ENCODE data around the gene AURKA. TPM values are rescaled to one million over a fixed set of nuclear protein-coding genes. Genes with fewer than 3 reads are reported as not detected.
A peak's percentile ranks its signal among the peaks of the same experiment; 100 is the strongest.

Gene AURKA
- total and polyA plus RNA-seq, 9 of the 15 experiments (the other 6 are each of a cell fraction or from before 2014, with no cell fraction given), result 72.7 to 162 (median 113) TPM

- TF ChIP-seq ARID3A (IDR thresholded peaks at IDR 0.05; ENCODE audit: borderline replicate concordance, low read depth, low read length), result no peak; the same call in 1 of the 2 replicates
- TF ChIP-seq ELK3 (CRISPR knock-in tag; IDR thresholded peaks at IDR 0.05), result no peak
- no peak for TF ChIP-seq ZNF695 (CRISPR knock-in tag; IDR thresholded peaks at IDR 0.05)
- TF ChIP-seq TRIM24 (IDR thresholded peaks at IDR 0.05), result peak in 1 of 2 experiments; percentile 63; a peak in 1 of 4 replicates
- 0 out of 2 replicates have a peak, but pooled peaks have one; percentile 34 for TF ChIP-seq ZNF12 (CRISPR knock-in tag; IDR thresholded peaks at IDR 0.05)
- peak; percentile 72 to 81; a peak in 3 of 4 replicates for TF ChIP-seq SIX5 (IDR thresholded peaks at IDR 0.05; ENCODE audit: borderline replicate concordance in 1 of 2, insufficient read depth in 1 of 2, low read depth in 1 of 2, low read length in 2 of 2)
- TF ChIP-seq ARID4B (CRISPR knock-in tag; IDR thresholded peaks at IDR 0.05), result peak; percentile 89
- no peak for TF ChIP-seq RBM17 (IDR thresholded peaks at IDR 0.05; ENCODE audit: borderline replicate concordance, low read depth, low read length)
- TF ChIP-seq SMARCA5 (IDR thresholded peaks at IDR 0.05), result no peak
- TF ChIP-seq ZNF318 (IDR thresholded peaks at IDR 0.05; ENCODE audit: borderline replicate concordance in 1 of 2, low read depth in 1 of 2), result no peak
Measured at GRCh38 chr20:56392132-56392880, at the start of gene AURKA, which contains the start of gene CSTF1 (continued).

Measured in K562 (cell line).